ENCODE results near the gene RMDN2.
"Not testable (repeated sequence)": the region's sequence is repeated elsewhere in the genome, so short reads cannot be mapped to it uniquely, and the experiment has no call there.

Gene RMDN2

GRCh38 chr2:37934591-37935513, 9.8 kb downstream of the RMDN2 start:
- no peak for DNase-seq

- DNase-seq: not testable (repeated sequence)
Measured at GRCh38 chr2:37937568-37937967, 12.5 kb downstream of the RMDN2 start.

- DNase-seq: not testable (repeated sequence)
Measured at GRCh38 chr2:37941267-37941666, 16.2 kb downstream of the RMDN2 start.

GRCh38 chr2:37944268-37944667, 19.2 kb downstream of the RMDN2 start:
- DNase-seq: no peak

GRCh38 chr2:37947306-37947705, 22.2 kb downstream of the RMDN2 start:
- no peak for DNase-seq

- DNase-seq: not testable (repeated sequence)
Measured at GRCh38 chr2:37962018-37962739, 37.1 kb downstream of the RMDN2 start.

- not testable (repeated sequence) for DNase-seq
Measured at GRCh38 chr2:37962740-37963121, 37.6 kb downstream of the RMDN2 start.

- not testable (repeated sequence) for DNase-seq
Measured at GRCh38 chr2:37963901-37964300, 38.8 kb downstream of the RMDN2 start.

- no peak for DNase-seq
Measured at GRCh38 chr2:37966326-37966725, 41.2 kb downstream of the RMDN2 start.

- no peak for DNase-seq
Measured at GRCh38 chr2:37969731-37970130, 44.6 kb downstream of the RMDN2 start.

- DNase-seq: no peak
Measured at GRCh38 chr2:37971971-37972370, 46.9 kb downstream of the RMDN2 start.

GRCh38 chr2:37973615-37974353, 48.7 kb downstream of the RMDN2 start:
- DNase-seq: no peak

GRCh38 chr2:37975808-37976207, 50.7 kb downstream of the RMDN2 start:
- no peak for DNase-seq

- DNase-seq: no peak
Measured at GRCh38 chr2:37976411-37976810, 51.3 kb downstream of the RMDN2 start.

- DNase-seq: peak; percentile 58
Measured at GRCh38 chr2:37982147-37982582, 57.1 kb downstream of the RMDN2 start.

GRCh38 chr2:37982847-37983246, 57.8 kb downstream of the RMDN2 start:
- DNase-seq: no peak

GRCh38 chr2:37983719-37984118, 58.6 kb downstream of the RMDN2 start:
- no peak for DNase-seq

- DNase-seq: no peak
Measured at GRCh38 chr2:37984176-37984575, 59.1 kb downstream of the RMDN2 start.

GRCh38 chr2:37984589-37984988, 59.5 kb downstream of the RMDN2 start:
- no peak for DNase-seq

- DNase-seq: no peak
Measured at GRCh38 chr2:37985333-37985732, 60.2 kb downstream of the RMDN2 start.

GRCh38 chr2:37987098-37987775, 62.1 kb downstream of the RMDN2 start:
- no peak for DNase-seq

- DNase-seq: no peak
Measured at GRCh38 chr2:37992601-37993000, 67.5 kb downstream of the RMDN2 start.

GRCh38 chr2:37993143-37993542, 68.1 kb downstream of the RMDN2 start:
- no peak for DNase-seq
